HepG2 (cell line): ENCODE results near the gene CPNE2. TPM values are rescaled to one million over a fixed set of nuclear protein-coding genes. Genes with fewer than 3 reads are reported as not detected.

ENCODE experiments used
- ATAC-seq: fragments of 200-7000 bp; cut with Tn5 transposase; 3 replicates; pipeline ENCODE4 v1.9.1; 2020; ENCODE audit warnings: mild to moderate bottlenecking, moderate library complexity
- BruUV-seq: library from RNA; stranded (reverse); fragments of 400-500 nt; replicated peaks from 2 replicates; lab custom pipeline; 2021; lab: Mats Ljungman, UMichigan
- CTCF ChIA-PET: fragments of 300-600 bp; formaldehyde crosslinking; extraction: SDS; loops from one replicate; lab custom pipeline; 2021; ENCODE audit warnings: low total read pairs, inconsistent platforms, low intra/inter-chr PET ratio; lab: Yijun Ruan, JAX
- POLR2A ChIA-PET: fragments of 350-600 bp; sonication (Branson Sonifier 250); formaldehyde crosslinking; loops from one replicate; lab custom pipeline; 2020; ENCODE audit warnings: antibody characterized with exemption, inconsistent platforms; lab: Yijun Ruan, JAX
- DNase-seq: peaks from one replicate; pipeline ENCODE4 v3.0.0-alpha.2; 2015; ENCODE audit warnings: low spot score
- FAIRE-seq: peaks from 3 replicates; lab custom pipeline; 2011; peaks lifted over from hg19 to GRCh38; lab: Jason Lieb, UNC
- H2AFZ ChIP-seq: one replicate; pipeline ENCODE4 v1.6.1; 2011; ENCODE audit warnings: low read length, inconsistent platforms
- H3K27ac ChIP-seq: fragments of 300-600 bp; 3 replicates; pipeline ENCODE4 v1.8.0; 2011; ENCODE audit warnings: mixed run types, mild to moderate bottlenecking, mixed read lengths, low read length, inconsistent platforms; ENCODE audit not compliant: insufficient read depth; ENCODE audit errors: extremely low read length
- H3K27me3 ChIP-seq, 2 experiments: fragments of 200-600 bp in 1 of 2; 2 replicates in 1 of 2; 3 replicates in 1 of 2; pipeline versions ENCODE4 v1.6.0 to v1.8.0; 2011; ENCODE audit warnings: low read length in 2 of 2, mild to moderate bottlenecking in 2 of 2, moderate library complexity in 2 of 2, inconsistent platforms in 1 of 2; ENCODE audit not compliant: insufficient read depth in 2 of 2, control insufficient read depth in 1 of 2
- H3K36me3 ChIP-seq, 2 experiments: fragments of 200-600 bp in 1 of 2; replicated peaks in 1 of 2; 2 replicates in 1 of 2; 3 replicates in 1 of 2; pipeline versions ENCODE4 v1.5.1 to v1.8.0; 2011; ENCODE audit warnings: low read length in 2 of 2, inconsistent platforms in 1 of 2; ENCODE audit not compliant: insufficient read depth in 2 of 2, control insufficient read depth in 1 of 2
- H3K4me1 ChIP-seq: 2 replicates; pipeline ENCODE4 v1.5.1; 2012; ENCODE audit warnings: low read length, inconsistent platforms; ENCODE audit not compliant: insufficient read depth
- H3K4me2 ChIP-seq: 2 replicates; pipeline ENCODE4 v1.6.0; 2011; ENCODE audit warnings: low read depth, low read length, inconsistent platforms
- H3K4me3 ChIP-seq, 3 experiments: fragments of 200-600 bp in 1 of 3; sonication (generic), shearing (Covaris generic) in 1 of 3; replicated peaks in 1 of 3; 2 replicates each; pipeline ENCODE4 v1.5.1; 2011 to 2016; ENCODE audit warnings: low read length in 3 of 3, inconsistent platforms in 2 of 3, low read depth in 2 of 3, mild to moderate bottlenecking in 2 of 3, control low read depth in 1 of 3, mixed read lengths in 1 of 3; ENCODE audit not compliant: insufficient read depth in 1 of 3
- H3K79me2 ChIP-seq: one replicate; pipeline ENCODE4 v1.6.1; 2011; ENCODE audit warnings: low read length, inconsistent platforms; ENCODE audit not compliant: insufficient read depth
- H3K9ac ChIP-seq: 2 replicates; pipeline ENCODE4 v1.6.0; 2011; ENCODE audit warnings: mild to moderate bottlenecking, low read depth, low read length, inconsistent platforms; ENCODE audit not compliant: insufficient read depth
- H3K9me3 ChIP-seq: 2 replicates; pipeline ENCODE4 v1.5.1; 2012; ENCODE audit warnings: mild to moderate bottlenecking, low read length
- H4K20me1 ChIP-seq: 2 replicates; pipeline ENCODE4 v1.6.0; 2011; ENCODE audit warnings: inconsistent platforms, mild to moderate bottlenecking, low read length, moderate library complexity; ENCODE audit not compliant: insufficient read depth
- CCAR2 ChIP-seq: fragments of 200-400 bp; formaldehyde crosslinking; optimal IDR thresholded peaks from 2 replicates; pipeline ENCODE3; 2018; ENCODE audit warnings: low read depth, mild to moderate bottlenecking, low read length, moderate library complexity
- CENPT ChIP-seq: sonication (generic); formaldehyde crosslinking; IDR thresholded peaks from 2 replicates; pipeline ENCODE4 v1.8.0; 2022; ENCODE audit warnings: low read depth, mild to moderate bottlenecking, moderate library complexity, missing genetic modification reagents
- HNRNPL ChIP-seq: fragments of 200-400 bp; formaldehyde crosslinking; IDR thresholded peaks from 2 replicates; pipeline ENCODE4 v1.6.1; 2017; ENCODE audit warnings: mild to moderate bottlenecking, low read depth, low read length
- PCBP1 ChIP-seq: fragments of 200-400 bp; formaldehyde crosslinking; IDR thresholded peaks from 2 replicates; pipeline ENCODE4 v1.6.1; 2017; ENCODE audit warnings: mild to moderate bottlenecking, low read depth, low read length, borderline replicate concordance
- PRPF4 ChIP-seq: fragments of 200-400 bp; formaldehyde crosslinking; IDR thresholded peaks from 2 replicates; pipeline ENCODE4 v1.6.1; 2016; ENCODE audit warnings: low read length, low read depth; ENCODE audit not compliant: poor library complexity, severe bottlenecking
- STAG1 ChIP-seq: sonication (generic); formaldehyde crosslinking; IDR thresholded peaks from 2 replicates; pipeline ENCODE4 v1.4.0; 2020; ENCODE audit warnings: missing genetic modification reagents
- ZNF292 ChIP-seq: sonication (generic); formaldehyde crosslinking; IDR thresholded peaks from 2 replicates; pipeline ENCODE4 v1.8.1; 2022; ENCODE audit warnings: mild to moderate bottlenecking, low read depth, missing genetic modification reagents, borderline replicate concordance
- ZNF577 ChIP-seq: sonication (generic); formaldehyde crosslinking; IDR thresholded peaks from 2 replicates; pipeline ENCODE4 v1.4.0; 2020; ENCODE audit warnings: mild to moderate bottlenecking, low read depth, missing genetic modification reagents, borderline replicate concordance
- ZNF652 ChIP-seq: IDR thresholded peaks from 2 replicates; pipeline ENCODE4 v1.6.1; 2016; ENCODE audit warnings: low read depth, borderline replicate concordance
- ZNF850 ChIP-seq: sonication (generic); formaldehyde crosslinking; conservative IDR thresholded peaks from 2 replicates; pipeline ENCODE4 v1.9.0; 2021; ENCODE audit warnings: mild to moderate bottlenecking, missing genetic modification reagents
- WGBS: methylation state at CpG from one replicate; pipeline ENCODE4 v1.1.6; 2017; ENCODE audit warnings: low lambda C conversion rate; 5-methylcytosine and 5-hydroxymethylcytosine counted together
- in situ Hi-C: cut with HindIII; loops from 2 replicates; pipeline ENCODE4 v1.10.0; 2017; ENCODE audit warnings: low pct_unique_long_range_greater_than_20kb; ENCODE audit not compliant: extremely low pct_ligation_motif_present
- intact Hi-C: fragments of 100-400 bp; cut with micrococcal nuclease; formaldehyde crosslinking; loops from one replicate; pipeline ENCODE4 v1.10.0; 2022; ENCODE audit not compliant: unreplicated experiment
- polyA plus RNA-seq, 8 experiments: library from polyadenylated mRNA; depleted of rRNA in 3 of 8; stranded (reverse) in 7 of 8; unstranded in 1 of 8; fragments of >200 nt; fragmentation: Illumina TruSeq in 4 of 8; extraction: Trizol in 4 of 8; gene quantifications; 2 replicates each; pipeline versions ENCODE4 v1.2.1 to v1.2.3, GENCODE V29; 2011 to 2016; ENCODE audit warnings: low read depth in 4 of 8, missing spikeins in 1 of 8, mixed read lengths in 1 of 8; ENCODE audit not compliant: insufficient read depth in 1 of 8
- total RNA-seq, 5 experiments: library from RNA; depleted of rRNA; stranded (reverse); fragments of >200 nt; fragmentation: Illumina TruSeq; extraction: Trizol; gene quantifications; 2 replicates each; pipeline ENCODE4 v1.2.3, GENCODE V29; 2016; ENCODE audit warnings: low read depth in 1 of 5
- TF ChIP-seq, protein P1 (sequence below): sonication (generic); formaldehyde crosslinking; IDR thresholded peaks from 2 replicates; pipeline ENCODE4 v1.5.0; 2020; ENCODE audit warnings: mild to moderate bottlenecking, missing genetic modification reagents, moderate library complexity
- TF ChIP-seq, protein P2 (sequence below): sonication (generic); formaldehyde crosslinking; IDR thresholded peaks from 2 replicates; pipeline ENCODE4 v1.5.0; 2020; ENCODE audit warnings: missing genetic modification reagents
- TF ChIP-seq, protein P3 (sequence below): sonication (generic); formaldehyde crosslinking; IDR thresholded peaks from 2 replicates; pipeline ENCODE4 v1.4.0; 2020; ENCODE audit warnings: missing genetic modification reagents

CPNE2 gene
- total and polyA plus RNA-seq, 2 of the 13 experiments (the other 11 are each of a cell fraction or from before 2014, with no cell fraction given) = 10.6 to 23.3 TPM

DNA sequence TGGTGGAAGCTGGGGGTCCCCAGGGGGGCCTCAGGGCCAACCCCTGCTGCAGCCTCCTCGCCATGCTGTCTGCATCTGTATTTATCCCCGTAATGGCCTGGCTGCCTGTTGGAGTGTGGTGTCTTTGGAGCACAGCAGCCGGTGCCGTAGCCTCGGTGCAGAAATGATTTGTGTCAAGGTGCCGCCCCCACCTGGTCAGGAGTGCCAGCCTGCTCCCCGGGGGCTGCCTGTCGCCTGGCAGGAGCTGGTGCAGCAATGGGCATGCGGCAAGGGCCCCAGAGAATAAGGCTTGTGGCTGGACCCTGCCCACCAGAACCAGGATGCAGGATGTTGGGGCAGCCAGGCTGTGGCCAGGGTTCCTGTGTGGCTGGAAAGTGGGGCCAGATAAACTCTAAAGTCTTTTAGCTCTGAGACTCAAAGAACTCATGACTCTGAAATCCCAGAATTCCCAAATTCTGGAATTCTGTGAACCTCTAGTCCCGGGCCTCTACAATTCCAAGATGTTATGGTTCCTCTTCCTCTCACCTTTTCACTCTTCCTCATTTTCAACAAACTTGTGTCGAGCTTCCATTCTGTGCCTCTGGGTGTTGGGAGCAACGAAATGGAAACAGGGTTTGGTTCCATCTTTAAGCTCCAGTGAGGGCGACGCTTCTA lies 5.9 kb downstream of the CPNE2 start:
- Histone ChIP-seq H3K4me3 (no peak overlapping the region), H3K9me3 (no peaks in the 10 kb centered on the region), H3K79me2 (no peaks in the 10 kb centered on the region), H3K36me3 (no peaks in the 10 kb centered on the region), H4K20me1 (no peaks in the 10 kb centered on the region), H3K9ac (no peak overlapping the region), H2AFZ (no peak overlapping the region), H3K4me2 (no peak overlapping the region), H3K27me3 (no peaks in the 10 kb centered on the region; a peak in 1 of 5 replicates), H3K27ac (no peak overlapping the region), H3K4me1 (peaks cover 8% of the 10 kb centered on the region)
- POLR2A ChIA-PET = no interaction called here
- DNase-seq = no peak
- BruUV-seq = no TSS peak
- TF ChIP-seq, protein P1, sequence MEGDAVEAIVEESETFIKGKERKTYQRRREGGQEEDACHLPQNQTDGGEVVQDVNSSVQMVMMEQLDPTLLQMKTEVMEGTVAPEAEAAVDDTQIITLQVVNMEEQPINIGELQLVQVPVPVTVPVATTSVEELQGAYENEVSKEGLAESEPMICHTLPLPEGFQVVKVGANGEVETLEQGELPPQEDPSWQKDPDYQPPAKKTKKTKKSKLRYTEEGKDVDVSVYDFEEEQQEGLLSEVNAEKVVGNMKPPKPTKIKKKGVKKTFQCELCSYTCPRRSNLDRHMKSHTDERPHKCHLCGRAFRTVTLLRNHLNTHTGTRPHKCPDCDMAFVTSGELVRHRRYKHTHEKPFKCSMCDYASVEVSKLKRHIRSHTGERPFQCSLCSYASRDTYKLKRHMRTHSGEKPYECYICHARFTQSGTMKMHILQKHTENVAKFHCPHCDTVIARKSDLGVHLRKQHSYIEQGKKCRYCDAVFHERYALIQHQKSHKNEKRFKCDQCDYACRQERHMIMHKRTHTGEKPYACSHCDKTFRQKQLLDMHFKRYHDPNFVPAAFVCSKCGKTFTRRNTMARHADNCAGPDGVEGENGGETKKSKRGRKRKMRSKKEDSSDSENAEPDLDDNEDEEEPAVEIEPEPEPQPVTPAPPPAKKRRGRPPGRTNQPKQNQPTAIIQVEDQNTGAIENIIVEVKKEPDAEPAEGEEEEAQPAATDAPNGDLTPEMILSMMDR (CRISPR knock-in tag) = peak; percentile 32
- TF ChIP-seq CCAR2 (no peak), ZNF292 (CRISPR knock-in tag) (no peak), ZNF850 (CRISPR knock-in tag) (no peak), CENPT (CRISPR knock-in tag) (0 out of 2 replicates have a peak, but pooled peaks have one; percentile 32), PRPF4 (no peak), ZNF652 (CRISPR knock-in tag) (no peak), ZNF577 (no peak), PCBP1 (0 out of 2 replicates have a peak, but pooled peaks have one; percentile 22), STAG1 (CRISPR knock-in tag) (peak; percentile 23), HNRNPL (0 out of 2 replicates have a peak, but pooled peaks have one; percentile 60)
- TF ChIP-seq, protein P2, sequence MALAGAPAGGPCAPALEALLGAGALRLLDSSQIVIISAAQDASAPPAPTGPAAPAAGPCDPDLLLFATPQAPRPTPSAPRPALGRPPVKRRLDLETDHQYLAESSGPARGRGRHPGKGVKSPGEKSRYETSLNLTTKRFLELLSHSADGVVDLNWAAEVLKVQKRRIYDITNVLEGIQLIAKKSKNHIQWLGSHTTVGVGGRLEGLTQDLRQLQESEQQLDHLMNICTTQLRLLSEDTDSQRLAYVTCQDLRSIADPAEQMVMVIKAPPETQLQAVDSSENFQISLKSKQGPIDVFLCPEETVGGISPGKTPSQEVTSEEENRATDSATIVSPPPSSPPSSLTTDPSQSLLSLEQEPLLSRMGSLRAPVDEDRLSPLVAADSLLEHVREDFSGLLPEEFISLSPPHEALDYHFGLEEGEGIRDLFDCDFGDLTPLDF = no peak
- TF ChIP-seq, protein P3, sequence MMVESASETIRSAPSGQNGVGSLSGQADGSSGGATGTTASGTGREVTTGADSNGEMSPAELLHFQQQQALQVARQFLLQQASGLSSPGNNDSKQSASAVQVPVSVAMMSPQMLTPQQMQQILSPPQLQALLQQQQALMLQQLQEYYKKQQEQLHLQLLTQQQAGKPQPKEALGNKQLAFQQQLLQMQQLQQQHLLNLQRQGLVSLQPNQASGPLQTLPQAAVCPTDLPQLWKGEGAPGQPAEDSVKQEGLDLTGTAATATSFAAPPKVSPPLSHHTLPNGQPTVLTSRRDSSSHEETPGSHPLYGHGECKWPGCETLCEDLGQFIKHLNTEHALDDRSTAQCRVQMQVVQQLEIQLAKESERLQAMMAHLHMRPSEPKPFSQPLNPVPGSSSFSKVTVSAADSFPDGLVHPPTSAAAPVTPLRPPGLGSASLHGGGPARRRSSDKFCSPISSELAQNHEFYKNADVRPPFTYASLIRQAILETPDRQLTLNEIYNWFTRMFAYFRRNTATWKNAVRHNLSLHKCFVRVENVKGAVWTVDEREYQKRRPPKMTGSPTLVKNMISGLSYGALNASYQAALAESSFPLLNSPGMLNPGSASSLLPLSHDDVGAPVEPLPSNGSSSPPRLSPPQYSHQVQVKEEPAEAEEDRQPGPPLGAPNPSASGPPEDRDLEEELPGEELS (CRISPR knock-in tag) = no peak
- ATAC-seq = no peak; the same call in 2 of the 3 replicates
- WGBS = 62% methylated on average over 12 of the region's 14 CpGs
- intact Hi-C loops = no loop called here
- no peak for FAIRE-seq
- in situ Hi-C loops = no loop called here
- CTCF ChIA-PET = no interaction called here
